K562 (cell line): Measurements from ENCODE around the gene LRMDA. TPM values are rescaled to one million over a fixed set of nuclear protein-coding genes. Genes with fewer than 3 reads are reported as not detected.

ENCODE experiments used
- ATAC-seq: fragments of 200-7000 bp; cut with Tn5 transposase; 3 replicates; pipeline ENCODE4 v1.9.1; 2020; ENCODE audit warnings: moderate library complexity
- BruUV-seq: library from RNA; stranded (reverse); fragments of 400-500 nt; replicated peaks from 2 replicates; lab custom pipeline; 2021; lab: Mats Ljungman, UMichigan
- CTCF ChIA-PET: fragments of 300-600 bp; formaldehyde crosslinking; extraction: SDS; loops from one replicate; lab custom pipeline; 2021; ENCODE audit warnings: low intra/inter-chr PET ratio; lab: Yijun Ruan, JAX
- POLR2A ChIA-PET: fragments of 300-600, 350-650 bp; sonication (Branson Sonifier 250); formaldehyde crosslinking; extraction: SDS; loops from one replicate; lab custom pipeline; 2021; ENCODE audit warnings: antibody characterized with exemption, inconsistent platforms; lab: Yijun Ruan, JAX
- DNase-seq, 4 experiments: peaks; one replicate each; pipeline versions ENCODE4 v3.0.0 to v3.0.0-alpha.2; 2011 to 2018; ENCODE audit warnings: low spot score in 3 of 4, mixed read lengths in 3 of 4; ENCODE audit errors: extremely low read depth in 1 of 4
- FAIRE-seq: peaks from 2 replicates; lab custom pipeline; 2011; peaks lifted over from hg19 to GRCh38; lab: Jason Lieb, UNC
- H2AFZ ChIP-seq: 2 replicates; pipeline ENCODE4 v1.6.0; 2011; ENCODE audit warnings: low read depth, low read length, control low read depth, inconsistent platforms
- H3K27ac ChIP-seq: fragments of 200-600 bp; 3 replicates; pipeline ENCODE4 v1.8.0; 2011; ENCODE audit warnings: low read depth, mild to moderate bottlenecking, control low read depth, inconsistent platforms, low read length, moderate library complexity, mixed read lengths; ENCODE audit errors: extremely low read depth
- H3K27me3 ChIP-seq, 2 experiments: fragments of 300-600 bp in 1 of 2; 2 replicates in 1 of 2; 3 replicates in 1 of 2; pipeline versions ENCODE4 v1.6.0 to v1.8.0; 2011; ENCODE audit warnings: inconsistent platforms in 2 of 2, low read length in 2 of 2, mild to moderate bottlenecking in 1 of 2, mixed read lengths in 1 of 2, moderate library complexity in 1 of 2; ENCODE audit not compliant: control insufficient read depth in 2 of 2, insufficient read depth in 2 of 2
- H3K36me3 ChIP-seq: fragments of 300-600 bp; 3 replicates; pipeline ENCODE4 v1.8.0; 2011; ENCODE audit warnings: mild to moderate bottlenecking, low read length, inconsistent platforms; ENCODE audit not compliant: control insufficient read depth, insufficient read depth
- H3K4me1 ChIP-seq, 2 experiments: fragments of 200-600 bp in 1 of 2; replicated peaks in 1 of 2; 2 replicates in 1 of 2; 3 replicates in 1 of 2; pipeline versions ENCODE4 v1.5.1 to v1.8.0; 2011; ENCODE audit warnings: inconsistent platforms in 2 of 2, low read length in 2 of 2, mild to moderate bottlenecking in 1 of 2, mixed read lengths in 1 of 2, moderate library complexity in 1 of 2; ENCODE audit not compliant: control insufficient read depth in 2 of 2, insufficient read depth in 2 of 2
- H3K4me2 ChIP-seq: 2 replicates; pipeline ENCODE4 v1.6.1; 2011; ENCODE audit warnings: low read length, control low read depth, inconsistent platforms, mixed read lengths; ENCODE audit not compliant: insufficient read depth
- H3K4me3 ChIP-seq: fragments of 200-600 bp; sonication (generic), shearing (Covaris generic); 2 replicates; pipeline ENCODE4 v1.5.1; 2016; ENCODE audit warnings: control low read depth, inconsistent platforms
- H3K79me2 ChIP-seq: fragments of 200-600 bp; 3 replicates; pipeline ENCODE4 v1.8.0; 2011; ENCODE audit warnings: low read length, inconsistent platforms; ENCODE audit not compliant: control insufficient read depth, insufficient read depth
- H3K9ac ChIP-seq, 2 experiments: 2 replicates each; pipeline versions ENCODE4 v1.6.0 to v1.6.1; 2011; ENCODE audit warnings: low read depth in 2 of 2, low read length in 2 of 2, control low read depth in 1 of 2, inconsistent platforms in 1 of 2, mild to moderate bottlenecking in 1 of 2, mixed read lengths in 1 of 2; ENCODE audit not compliant: insufficient read depth in 1 of 2
- H3K9me1 ChIP-seq: one replicate; pipeline ENCODE4 v1.6.0; 2011; ENCODE audit warnings: inconsistent platforms, mild to moderate bottlenecking, low read length, moderate library complexity; ENCODE audit not compliant: control insufficient read depth, insufficient read depth
- H3K9me3 ChIP-seq: replicated peaks from 2 replicates; pipeline ENCODE4 v1.5.1; 2011; ENCODE audit warnings: low read depth, low read length, inconsistent platforms; ENCODE audit not compliant: control insufficient read depth, insufficient read depth
- H4K20me1 ChIP-seq: replicated peaks from 2 replicates; pipeline ENCODE4 v1.6.1; 2011; ENCODE audit warnings: low read length, inconsistent platforms, mixed read lengths; ENCODE audit not compliant: control insufficient read depth, insufficient read depth
- EHMT2 ChIP-seq: fragments of 450-650 bp; IDR thresholded peaks from 2 replicates; pipeline ENCODE4 v1.6.1; 2018; ENCODE audit warnings: antibody characterized with exemption
- FIP1L1 ChIP-seq: fragments of 200-400 bp; formaldehyde crosslinking; IDR thresholded peaks from 2 replicates; pipeline ENCODE4 v1.6.1; 2018; ENCODE audit warnings: mild to moderate bottlenecking, low read depth, low read length; ENCODE audit not compliant: poor library complexity, severe bottlenecking
- FOXK2 ChIP-seq, 2 experiments: fragments of 450-650 bp; IDR thresholded peaks in 1 of 2; conservative IDR thresholded peaks in 1 of 2; 2 replicates each; pipeline ENCODE4 v1.6.1; 2016; ENCODE audit warnings: low read depth in 2 of 2, mild to moderate bottlenecking in 1 of 2
- GABPB1 ChIP-seq: sonication (generic); formaldehyde crosslinking; IDR thresholded peaks from 2 replicates; pipeline ENCODE4 v1.8.0; 2022; ENCODE audit warnings: mild to moderate bottlenecking, missing genetic modification reagents
- ID3 ChIP-seq, 2 experiments: fragments of 250-450 bp in 1 of 2; fragments of 450-650 bp in 1 of 2; sonication (Bioruptor Pico) in 1 of 2; IDR thresholded peaks; 2 replicates each; pipeline versions ENCODE4 v1.6.1 to v1.8.0; 2016 to 2021; ENCODE audit warnings: mild to moderate bottlenecking in 2 of 2, moderate library complexity in 2 of 2, missing compliant biosample characterization in 1 of 2, missing genetic modification characterization in 1 of 2
- MEF2A ChIP-seq: IDR thresholded peaks from 2 replicates; pipeline ENCODE4 v1.6.1; 2011; ENCODE audit warnings: low read depth, mild to moderate bottlenecking, low read length, moderate library complexity; ENCODE audit not compliant: control insufficient read depth
- NKRF ChIP-seq: fragments of 450-650 bp; IDR thresholded peaks from 2 replicates; pipeline ENCODE4 v1.6.1; 2016; ENCODE audit warnings: borderline replicate concordance
- PHTF2 ChIP-seq: fragments of 250-450 bp; sonication (Bioruptor Pico); IDR thresholded peaks from 2 replicates; pipeline ENCODE4 v1.5.0; 2021; ENCODE audit warnings: mild to moderate bottlenecking
- SNRNP70 ChIP-seq: fragments of 200-400 bp; formaldehyde crosslinking; optimal IDR thresholded peaks from 2 replicates; pipeline ENCODE3; 2017; ENCODE audit warnings: low read depth, low read length
- ZFP30 ChIP-seq: fragments of 250-450 bp; sonication (Bioruptor Pico); IDR thresholded peaks from 2 replicates; pipeline ENCODE4 v1.8.0; 2022; ENCODE audit warnings: moderate library complexity, mild to moderate bottlenecking, inconsistent platforms, borderline replicate concordance
- ZNF134 ChIP-seq: fragments of 250-450 bp; sonication (Bioruptor Pico); conservative IDR thresholded peaks from 2 replicates; pipeline ENCODE4 v1.4.0; 2020
- ZNF23 ChIP-seq: fragments of 250-450 bp; sonication (Bioruptor Pico); IDR thresholded peaks from 2 replicates; pipeline ENCODE4 v1.4.0; 2020; ENCODE audit warnings: mild to moderate bottlenecking
- WGBS: fragments of 100-300 bp; shearing (Covaris generic); methylation state at CpG from one replicate; pipeline ENCODE4 v1.1.6; 2016; ENCODE audit warnings: low coverage, mixed read lengths; ENCODE audit not compliant: insufficient coverage; ENCODE audit errors: missing lambda C conversion rate; 5-methylcytosine and 5-hydroxymethylcytosine counted together
- in situ Hi-C: fragments of 300-500 bp; cut with MboI; formaldehyde crosslinking; loops from 4 replicates; pipeline ENCODE4 v1.15.0; 2018; ENCODE audit warnings: inconsistent platforms, mixed read lengths
- intact Hi-C: fragments of 100-400 bp; cut with micrococcal nuclease; formaldehyde crosslinking; loops from 2 replicates; pipeline ENCODE4 v1.14.2; 2022
- polyA plus RNA-seq, 8 experiments: library from polyadenylated mRNA; depleted of rRNA in 4 of 8; stranded (reverse) in 5 of 8; unstranded in 3 of 8; fragments of >200 nt; fragmentation: Nextera tagmentation in 2 of 8; fragmentation: Illumina TruSeq in 1 of 8; extraction: Ambion mirVana in 2 of 8; extraction: Trizol in 1 of 8; gene quantifications; 2 replicates each; pipeline versions ENCODE4 v1.2.1 to v1.2.3, GENCODE V29; 2011 to 2014; ENCODE audit warnings: inconsistent platforms in 1 of 8, missing spikeins in 1 of 8
- total RNA-seq, 7 experiments: library from RNA; depleted of rRNA in 6 of 7; stranded (reverse); fragments of >200 nt in 6 of 7; fragmentation: Illumina TruSeq in 2 of 7; extraction: Trizol in 2 of 7; gene quantifications; 2 replicates each; pipeline versions ENCODE4 v1.2.1 to v1.2.3, GENCODE V29; 2011 to 2021; ENCODE audit warnings: low replicate concordance in 1 of 7

The LRMDA gene
- total and polyA plus RNA-seq, 9 of the 15 experiments (the other 6 are each of a cell fraction or from before 2014, with no cell fraction given) = 0.25 TPM; not detected in 8

- intact Hi-C loops (no loop called here), in situ Hi-C loops (no loop called here)
- Histone ChIP-seq H3K9me3 (no peaks in the 10 kb centered on the region), H3K27me3 (0 out of 5 replicates have a peak, but pooled peaks cover 0 to 2% of the 10 kb centered on the region in 2 experiments), H4K20me1 (no peaks in the 10 kb centered on the region), H3K27ac (no peak overlapping the region), H3K36me3 (no peaks in the 10 kb centered on the region), H3K9ac (no peak overlapping the region), H3K79me2 (no peaks in the 10 kb centered on the region), H3K9me1 (no peaks in the 10 kb centered on the region), H3K4me3 (no peak overlapping the region), H3K4me1 (no peaks in the 10 kb centered on the region), H2AFZ (no peak overlapping the region), H3K4me2 (no peak overlapping the region)
- CTCF ChIA-PET = no interaction called here
- DNase-seq (no peak), FAIRE-seq (no peak), ATAC-seq (no peak)
- TF ChIP-seq MEF2A = no peak
- TF ChIP-seq FOXK2 (conservative IDR thresholded peaks at IDR 0.05 in 1 of 2, IDR thresholded peaks at IDR 0.05 in 1 of 2; ENCODE audit: low read depth in 2 of 2) = no peak
- TF ChIP-seq ZNF134 (CRISPR knock-in tag) = no peak
- TF ChIP-seq FIP1L1 = no peak
- TF ChIP-seq EHMT2 = no peak
- no peak for TF ChIP-seq ZNF23 (CRISPR knock-in tag)
- no peak for TF ChIP-seq NKRF
- TF ChIP-seq ZFP30 (CRISPR knock-in tag) = no peak
- no peak for TF ChIP-seq SNRNP70
- TF ChIP-seq PHTF2 (CRISPR knock-in tag) = no peak
- no peak for TF ChIP-seq ID3 (CRISPR knock-in tag; IDR thresholded peaks at IDR 0.05)
- TF ChIP-seq ID3 (tag; IDR thresholded peaks at IDR 0.05) = no peak
- no peak for TF ChIP-seq GABPB1
- BruUV-seq = no TSS peak
- WGBS = 4% methylated on average over 7 of the region's 7 CpGs
- POLR2A ChIA-PET = no interaction called here
Measured at GRCh38 chr10:75547391-75548298, 116.2 kb downstream of the LRMDA start.
